A549 (cell line): Measurements from ENCODE around the gene TBC1D14. TPM values are rescaled to one million over a fixed set of nuclear protein-coding genes. Genes with fewer than 3 reads are reported as not detected.

Experiments
- ATAC-seq, 2 experiments: fragments of 200-7000 bp in 1 of 2; fragments of >200 bp in 1 of 2; cut with Nextera tagmentation in 1 of 2; cut with Tn5 transposase in 1 of 2; 3 replicates each; pipeline versions ENCODE4 v1.8.0 to v1.9.1; 2018 to 2020; ENCODE audit warnings: mild to moderate bottlenecking in 1 of 2, moderate library complexity in 1 of 2
- CTCF ChIA-PET: fragments of 300-600 bp; sonication (Branson Sonifier 250); formaldehyde crosslinking; extraction: SDS; loops from one replicate; lab custom pipeline; 2021; ENCODE audit warnings: antibody characterized with exemption, inconsistent platforms; lab: Yijun Ruan, JAX
- POLR2A ChIA-PET: fragments of 350-600 bp; formaldehyde crosslinking; extraction: SDS; loops from one replicate; lab custom pipeline; 2021; ENCODE audit warnings: antibody characterized with exemption, inconsistent platforms; lab: Yijun Ruan, JAX
- DNase-seq, 2 experiments: peaks; one replicate each; pipeline versions ENCODE4 v3.0.0 to v3.0.0-alpha.2; 2011 to 2016; ENCODE audit warnings: low read depth in 1 of 2, low spot score in 1 of 2
- FAIRE-seq: peaks from 2 replicates; lab custom pipeline; 2011; peaks lifted over from hg19 to GRCh38; lab: Jason Lieb, UNC
- H3K27ac ChIP-seq, 2 experiments: fragments of >200 bp; sonication (Bioruptor Twin); formaldehyde crosslinking; 3 replicates each; pipeline ENCODE4 v1.5.1; 2016 to 2017
- H3K4me1 ChIP-seq: fragments of >200 bp; sonication (Bioruptor Twin); formaldehyde crosslinking; 3 replicates; pipeline ENCODE4 v1.6.1; 2016
- H3K4me2 ChIP-seq: fragments of >200 bp; sonication (Bioruptor Twin); formaldehyde crosslinking; 3 replicates; pipeline ENCODE4 v1.6.1; 2016
- H3K4me3 ChIP-seq: fragments of >200 bp; sonication (Bioruptor Twin); formaldehyde crosslinking; 3 replicates; pipeline ENCODE4 v1.5.1; 2016
- H3K9me3 ChIP-seq: fragments of >200 bp; sonication (Bioruptor Twin); formaldehyde crosslinking; 3 replicates; pipeline ENCODE4 v1.6.1; 2016
- BHLHE40 ChIP-seq: IDR thresholded peaks from 2 replicates; pipeline ENCODE4 v1.6.1; 2012; ENCODE audit warnings: low read depth, low read length, inconsistent platforms
- CBX8 ChIP-seq: fragments of 200-600 bp; sonication (generic); IDR thresholded peaks from 2 replicates; pipeline ENCODE4 v1.6.1; 2016
- CEBPB ChIP-seq, 2 experiments: fragments of >200 bp in 1 of 2; sonication (Bioruptor Twin) in 1 of 2; formaldehyde crosslinking in 1 of 2; IDR thresholded peaks; 2 replicates each; pipeline ENCODE4 v1.6.1; 2012 to 2016
- CHD4 ChIP-seq: fragments of 200-600 bp; sonication (generic); IDR thresholded peaks from 2 replicates; pipeline ENCODE4 v1.6.1; 2016; ENCODE audit warnings: antibody characterized with exemption, mild to moderate bottlenecking, borderline replicate concordance
- E2F6 ChIP-seq: IDR thresholded peaks from 2 replicates; pipeline ENCODE4 v1.6.1; 2012; ENCODE audit warnings: low read depth, borderline replicate concordance
- ESRRA ChIP-seq: fragments of 150-350 bp; IDR thresholded peaks from 2 replicates; pipeline ENCODE4 v1.6.1; 2014; ENCODE audit warnings: mild to moderate bottlenecking, low read length, borderline replicate concordance
- FOXS1 ChIP-seq: fragments of 250-450 bp; sonication (Bioruptor Pico); IDR thresholded peaks from 2 replicates; pipeline ENCODE4 v1.5.0; 2020; ENCODE audit warnings: mild to moderate bottlenecking, moderate library complexity
- HOXA7 ChIP-seq: fragments of 250-450 bp; sonication (Bioruptor Pico); IDR thresholded peaks from 2 replicates; pipeline ENCODE4 v1.5.0; 2020; ENCODE audit warnings: mild to moderate bottlenecking, moderate library complexity
- HOXB13 ChIP-seq: fragments of 250-450 bp; sonication (Bioruptor Pico); IDR thresholded peaks from 2 replicates; pipeline ENCODE4 v1.5.0; 2020; ENCODE audit warnings: low read depth, mild to moderate bottlenecking, moderate library complexity
- HOXB5 ChIP-seq: fragments of 250-450 bp; sonication (Bioruptor Pico); IDR thresholded peaks from 2 replicates; pipeline ENCODE4 v1.5.0; 2020; ENCODE audit warnings: mild to moderate bottlenecking, moderate library complexity
- JUN ChIP-seq, 2 experiments: fragments of >200 bp; sonication (Bioruptor Twin); formaldehyde crosslinking; IDR thresholded peaks; 2 replicates in 1 of 2; 3 replicates in 1 of 2; pipeline ENCODE4 v1.6.1; 2016 to 2017
- KDM1A ChIP-seq: fragments of 200-600 bp; sonication (generic); IDR thresholded peaks from 2 replicates; pipeline ENCODE4 v1.6.1; 2016; ENCODE audit warnings: low read depth, mild to moderate bottlenecking
- MAZ ChIP-seq: fragments of 150-350 bp; IDR thresholded peaks from 2 replicates; pipeline ENCODE4 v1.6.1; 2014; ENCODE audit warnings: antibody characterized with exemption, low read depth, low read length, borderline replicate concordance
- MYC ChIP-seq: IDR thresholded peaks from 2 replicates; pipeline ENCODE4 v1.6.1; 2012; ENCODE audit warnings: mild to moderate bottlenecking, inconsistent platforms, low read length, improper control_type of control experiment, borderline replicate concordance
- PBX3 ChIP-seq: IDR thresholded peaks from 2 replicates; pipeline ENCODE4 v1.6.1; 2012
- PHF8 ChIP-seq: fragments of 200-600 bp; sonication (generic); IDR thresholded peaks from 2 replicates; pipeline ENCODE4 v1.6.1; 2016; ENCODE audit warnings: low read depth, mild to moderate bottlenecking, antibody characterized with exemption, moderate library complexity, borderline replicate concordance
- RARB ChIP-seq: fragments of 250-450 bp; sonication (Bioruptor Pico); IDR thresholded peaks from 2 replicates; pipeline ENCODE4 v1.8.0; 2021; ENCODE audit warnings: mild to moderate bottlenecking, moderate library complexity
- RCOR1 ChIP-seq: fragments of 150-350 bp; IDR thresholded peaks from 2 replicates; pipeline ENCODE4 v1.6.1; 2014; ENCODE audit warnings: antibody characterized with exemption, low read length, low read depth
- RFX5 ChIP-seq: fragments of 450-650 bp; IDR thresholded peaks from 2 replicates; pipeline ENCODE4 v1.7.1; 2014; ENCODE audit warnings: antibody characterized with exemption, mild to moderate bottlenecking, moderate library complexity
- RNF2 ChIP-seq: fragments of 200-600 bp; sonication (generic); IDR thresholded peaks from 2 replicates; pipeline ENCODE4 v1.6.1; 2016; ENCODE audit warnings: low read depth, mild to moderate bottlenecking, antibody characterized with exemption, moderate library complexity, borderline replicate concordance
- SREBF2 ChIP-seq: fragments of 450-650 bp; IDR thresholded peaks from 2 replicates; pipeline ENCODE4 v1.6.1; 2014; ENCODE audit warnings: mild to moderate bottlenecking, moderate library complexity
- TFCP2L1 ChIP-seq: fragments of 250-450 bp; sonication (Bioruptor Pico); IDR thresholded peaks from 2 replicates; pipeline ENCODE4 v1.5.0; 2021; ENCODE audit warnings: mild to moderate bottlenecking
- ZFP36 ChIP-seq: fragments of 450-650 bp; IDR thresholded peaks from 2 replicates; pipeline ENCODE4 v1.6.1; 2014; ENCODE audit warnings: borderline replicate concordance; ENCODE audit not compliant: partially characterized antibody
- ZNF302 ChIP-seq: fragments of 250-450 bp; sonication (Bioruptor Pico); IDR thresholded peaks from 2 replicates; pipeline ENCODE4 v1.9.0; 2021; ENCODE audit warnings: inconsistent platforms, mild to moderate bottlenecking, moderate library complexity
- ZSCAN20 ChIP-seq: fragments of 250-450 bp; sonication (Bioruptor Pico); IDR thresholded peaks from 2 replicates; pipeline ENCODE4 v1.8.0; 2022; ENCODE audit warnings: mild to moderate bottlenecking, moderate library complexity
- WGBS: methylation state at CpG from one replicate; pipeline ENCODE4 v1.1.6; 2017; ENCODE audit errors: missing lambda C conversion rate; 5-methylcytosine and 5-hydroxymethylcytosine counted together
- polyA plus RNA-seq, 4 experiments: library from polyadenylated mRNA; depleted of rRNA in 3 of 4; stranded (reverse); fragments of >200 nt; fragmentation: RNase III in 1 of 4; extraction: RNeasy Plus Mini Kit Qiagen cat#74134 plus additional on column Dnase treatment in 1 of 4; gene quantifications; 2 replicates in 3 of 4; 3 replicates in 1 of 4; pipeline ENCODE4 v1.2.3, GENCODE V29; 2011 to 2017
- TF ChIP-seq, protein P1 (sequence below): fragments of >200 bp; sonication (Bioruptor Twin); formaldehyde crosslinking; IDR thresholded peaks from 3 replicates; pipeline ENCODE4 v1.5.1; 2016
- TF ChIP-seq, protein P2 (sequence below): fragments of >200 bp; sonication (Bioruptor Twin); formaldehyde crosslinking; IDR thresholded peaks from 3 replicates; pipeline ENCODE4 v1.6.1; 2016
- TF ChIP-seq, protein P3 (sequence below): fragments of 450-650 bp; IDR thresholded peaks from 2 replicates; pipeline ENCODE4 v1.6.1; 2014; ENCODE audit warnings: antibody characterized with exemption

Gene TBC1D14
- polyA plus RNA-seq, 2 of the 4 experiments (the other 2 are of a cell fraction) = 30.2 to 39.0 TPM

DNA sequence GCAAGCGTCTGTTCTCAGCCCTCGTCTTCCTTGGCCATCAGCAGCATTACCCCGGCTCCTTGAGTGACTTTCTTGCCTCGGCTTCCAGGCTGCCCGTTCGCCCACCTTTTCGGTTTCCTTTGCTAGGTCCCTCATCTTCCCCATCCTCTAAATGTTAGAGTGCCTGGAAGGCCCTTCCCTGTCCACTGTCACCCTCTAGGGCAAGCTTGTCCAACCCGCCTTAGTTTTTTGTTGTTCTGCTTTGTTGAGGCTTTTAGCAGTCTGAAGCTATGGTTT is 62.7 kb downstream of the TBC1D14 start:
- POLR2A ChIA-PET = no interaction called here
- ATAC-seq (no peak), DNase-seq (no peak), FAIRE-seq (no peak)
- Histone ChIP-seq H3K4me1 (peaks cover 6% of the 10 kb centered on the region; the same call in 2 of the 3 replicates), H3K27ac (no peak overlapping the region), H3K4me3 (no peak overlapping the region), H3K9me3 (no peaks in the 10 kb centered on the region), H3K4me2 (no peak overlapping the region)
- CTCF ChIA-PET = interaction anchor here (1.2 to 4.0 kb wide), 3 partner anchors 18 to 97 kb away, joined by 3 to 36 read pairs (median 11); partner anchors contain the start of gene GRPEL1
- TF ChIP-seq HOXB5 (no peak), HOXB13 (no peak), FOXS1 (CRISPR knock-in tag) (no peak), KDM1A (no peak), SREBF2 (no peak), TFCP2L1 (CRISPR knock-in tag) (no peak), RARB (CRISPR knock-in tag) (no peak), HOXA7 (no peak), E2F6 (no peak), CEBPB (IDR thresholded peaks at IDR 0.05) (no peak), MYC (no peak), RCOR1 (no peak), PBX3 (no peak), RFX5 (no peak), JUN (IDR thresholded peaks at IDR 0.05) (no peak)
- TF ChIP-seq, protein P1, sequence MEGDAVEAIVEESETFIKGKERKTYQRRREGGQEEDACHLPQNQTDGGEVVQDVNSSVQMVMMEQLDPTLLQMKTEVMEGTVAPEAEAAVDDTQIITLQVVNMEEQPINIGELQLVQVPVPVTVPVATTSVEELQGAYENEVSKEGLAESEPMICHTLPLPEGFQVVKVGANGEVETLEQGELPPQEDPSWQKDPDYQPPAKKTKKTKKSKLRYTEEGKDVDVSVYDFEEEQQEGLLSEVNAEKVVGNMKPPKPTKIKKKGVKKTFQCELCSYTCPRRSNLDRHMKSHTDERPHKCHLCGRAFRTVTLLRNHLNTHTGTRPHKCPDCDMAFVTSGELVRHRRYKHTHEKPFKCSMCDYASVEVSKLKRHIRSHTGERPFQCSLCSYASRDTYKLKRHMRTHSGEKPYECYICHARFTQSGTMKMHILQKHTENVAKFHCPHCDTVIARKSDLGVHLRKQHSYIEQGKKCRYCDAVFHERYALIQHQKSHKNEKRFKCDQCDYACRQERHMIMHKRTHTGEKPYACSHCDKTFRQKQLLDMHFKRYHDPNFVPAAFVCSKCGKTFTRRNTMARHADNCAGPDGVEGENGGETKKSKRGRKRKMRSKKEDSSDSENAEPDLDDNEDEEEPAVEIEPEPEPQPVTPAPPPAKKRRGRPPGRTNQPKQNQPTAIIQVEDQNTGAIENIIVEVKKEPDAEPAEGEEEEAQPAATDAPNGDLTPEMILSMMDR = no peak
- 94% methylated on average over 8 of the region's 8 CpGs for WGBS

- no peak overlapping the region for H3K4me3 ChIP-seq
- no peak for DNase-seq
- POLR2A ChIA-PET = no interaction called here
- CTCF ChIA-PET = interaction anchor here (1.2 to 4.0 kb wide), 9 partner anchors 11 to 199 kb away, joined by 3 to 36 read pairs (median 4); partner anchors contain the start of gene GRPEL1
- peaks cover 6% of the 10 kb centered on the region; the same call in 2 of the 3 replicates for H3K4me1 ChIP-seq
- TF ChIP-seq CBX8 = no peak
- no peak for TF ChIP-seq HOXB13
- TF ChIP-seq BHLHE40 = no peak
- TF ChIP-seq, protein P1 = no peak
- no peak for TF ChIP-seq RNF2
- TF ChIP-seq, protein P2, sequence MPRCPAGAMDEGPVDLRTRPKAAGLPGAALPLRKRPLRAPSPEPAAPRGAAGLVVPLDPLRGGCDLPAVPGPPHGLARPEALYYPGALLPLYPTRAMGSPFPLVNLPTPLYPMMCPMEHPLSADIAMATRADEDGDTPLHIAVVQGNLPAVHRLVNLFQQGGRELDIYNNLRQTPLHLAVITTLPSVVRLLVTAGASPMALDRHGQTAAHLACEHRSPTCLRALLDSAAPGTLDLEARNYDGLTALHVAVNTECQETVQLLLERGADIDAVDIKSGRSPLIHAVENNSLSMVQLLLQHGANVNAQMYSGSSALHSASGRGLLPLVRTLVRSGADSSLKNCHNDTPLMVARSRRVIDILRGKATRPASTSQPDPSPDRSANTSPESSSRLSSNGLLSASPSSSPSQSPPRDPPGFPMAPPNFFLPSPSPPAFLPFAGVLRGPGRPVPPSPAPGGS = no peak
- no peak for TF ChIP-seq ZFP36
- no peak for TF ChIP-seq CHD4
- no peak for TF ChIP-seq ZSCAN20 (CRISPR knock-in tag)
- no peak for TF ChIP-seq ZNF302 (CRISPR knock-in tag)
- TF ChIP-seq MAZ = no peak
- TF ChIP-seq ESRRA = no peak
- TF ChIP-seq, protein P3, sequence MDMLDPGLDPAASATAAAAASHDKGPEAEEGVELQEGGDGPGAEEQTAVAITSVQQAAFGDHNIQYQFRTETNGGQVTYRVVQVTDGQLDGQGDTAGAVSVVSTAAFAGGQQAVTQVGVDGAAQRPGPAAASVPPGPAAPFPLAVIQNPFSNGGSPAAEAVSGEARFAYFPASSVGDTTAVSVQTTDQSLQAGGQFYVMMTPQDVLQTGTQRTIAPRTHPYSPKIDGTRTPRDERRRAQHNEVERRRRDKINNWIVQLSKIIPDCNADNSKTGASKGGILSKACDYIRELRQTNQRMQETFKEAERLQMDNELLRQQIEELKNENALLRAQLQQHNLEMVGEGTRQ = no peak
- TF ChIP-seq PHF8 = no peak
- ATAC-seq = no peak
- H3K9me3 ChIP-seq = no peaks in the 10 kb centered on the region
- FAIRE-seq = no peak
- WGBS = 88% methylated on average over 9 of the region's 9 CpGs
- no peak overlapping the region for H3K4me2 ChIP-seq
- H3K27ac ChIP-seq = no peak overlapping the region
These were observed 63.3 kb downstream of the TBC1D14 start for GRCh38 chr4:6972911-6973310.
